ENCODE results near the gene CDH2. TPM values are rescaled to one million over a fixed set of nuclear protein-coding genes. Genes with fewer than 3 reads are reported as not detected.

Gene CDH2
- total RNA-seq, result 100 to 1,000 TPM; 110 to 178 TPM
- long read RNA-seq, full-length matches to known transcripts, result 138 of 208 reads
- long read RNA-seq, partial matches to known transcripts, result 58 of 208 reads
- long read RNA-seq, other reads (novel, unspliced or antisense), result 12 of 208 reads

- intact Hi-C loops (cut with DNase I), result loop anchor here (5.0 to 10.0 kb wide), 2 partner anchors 52 to 65 kb away; no protein-coding TSS in a partner anchor
- DNase-seq, result peak; percentile 55
- ATAC-seq, result peak; percentile 67 to 73
These were observed at the start of gene CDH2 for GRCh38 chr18:28176948-28177827. TSS of gene CDH2 (minus strand) at chr18:28177130. CDS start at chr18:28177022, 108 bp downstream.

GRCh38 chr18:28212060-28212459, 35.1 kb upstream of the CDH2 start:
- intact Hi-C loops (cut with DNase I), result no loop called here
- DNase-seq (no peak), ATAC-seq (no peak)

GRCh38 chr18:28208712-28209265, 31.9 kb upstream of the CDH2 start:
- DNase-seq, result no peak
- no peak for ATAC-seq
- intact Hi-C loops (cut with DNase I), result no loop called here

GRCh38 chr18:28208268-28208667, 31.3 kb upstream of the CDH2 start:
- intact Hi-C loops (cut with DNase I), result no loop called here
- DNase-seq (no peak), ATAC-seq (no peak)

GRCh38 chr18:28204154-28204553, 27.2 kb upstream of the CDH2 start:
- ATAC-seq (no peak), DNase-seq (no peak)
- intact Hi-C loops (cut with DNase I), result no loop called here

GRCh38 chr18:28201056-28201455, 24.1 kb upstream of the CDH2 start:
- no peak for ATAC-seq
- intact Hi-C loops (cut with DNase I), result no loop called here

GRCh38 chr18:28198620-28199019, 21.7 kb upstream of the CDH2 start:
- intact Hi-C loops (cut with DNase I), result no loop called here
- DNase-seq (no peak), ATAC-seq (no peak)

More at GRCh38 chr18:28201056-28201455, 24.1 kb upstream of the CDH2 start:
- DNase-seq, result no peak

GRCh38 chr18:28193177-28193778, 16.3 kb upstream of the CDH2 start:
- DNase-seq (no peak), ATAC-seq (no peak)
- intact Hi-C loops (cut with DNase I), result no loop called here

GRCh38 chr18:28189400-28190239, 12.7 kb upstream of the CDH2 start:
- intact Hi-C loops (cut with DNase I), result loop anchor here in 1 of 2 donors (10.0 kb wide), 2 partner anchors 325 to 415 kb away; no protein-coding TSS in a partner anchor
- DNase-seq (no peak), ATAC-seq (peak in 1 of 2 donors; percentile 62)

GRCh38 chr18:28185121-28185520, 8.2 kb upstream of the CDH2 start:
- ATAC-seq (no peak), DNase-seq (no peak)
- intact Hi-C loops (cut with DNase I), result loop anchor here in 1 of 2 donors (10.0 kb wide), 2 partner anchors 320 to 410 kb away; no protein-coding TSS in a partner anchor

- intact Hi-C loops (cut with DNase I), result loop anchor here in 1 of 2 donors (10.0 kb wide), 2 partner anchors 319 to 409 kb away; no protein-coding TSS in a partner anchor
- ATAC-seq (peak in 1 of 2 donors; percentile 33), DNase-seq (no peak)
These were observed 6.6 kb upstream of the CDH2 start for GRCh38 chr18:28183418-28184078.

GRCh38 chr18:28181616-28182015, 4.7 kb upstream of the CDH2 start:
- intact Hi-C loops (cut with DNase I), result loop anchor here in 1 of 2 donors (10.0 kb wide), 2 partner anchors 317 to 407 kb away; no protein-coding TSS in a partner anchor
- DNase-seq (no peak), ATAC-seq (no peak)

GRCh38 chr18:28178720-28179119, 1.8 kb upstream of the CDH2 start:
- DNase-seq (no peak), ATAC-seq (no peak)
- intact Hi-C loops (cut with DNase I), result loop anchor here (5.0 to 10.0 kb wide), 2 partner anchors 54 to 66 kb away; no protein-coding TSS in a partner anchor

GRCh38 chr18:28177828-28178635, 1.1 kb upstream of the CDH2 start:
- peak; percentile 64 for DNase-seq
- intact Hi-C loops (cut with DNase I), result loop anchor here (5.0 to 10.0 kb wide), 2 partner anchors 53 to 66 kb away; no protein-coding TSS in a partner anchor
- peak; percentile 56 to 67 for ATAC-seq

- intact Hi-C loops (cut with DNase I), result loop anchor here (5.0 to 10.0 kb wide), 2 partner anchors 52 to 64 kb away; no protein-coding TSS in a partner anchor
- DNase-seq, result peak; percentile 33
- peak; percentile 12 to 16 for ATAC-seq
These were observed 307 bp downstream of the CDH2 start for GRCh38 chr18:28176698-28176947.

- ATAC-seq (peak; percentile 14), DNase-seq (no peak)
- intact Hi-C loops (cut with DNase I), result loop anchor here (5.0 to 10.0 kb wide), 2 partner anchors 51 to 64 kb away; no protein-coding TSS in a partner anchor
These were observed 816 bp downstream of the CDH2 start for GRCh38 chr18:28175930-28176697.
